SK-N-MC (cell line): ENCODE results near the gene ATRN.

Experiments
- EZH2 ChIP-seq: fragments of 200-600 bp; sonication (generic); IDR thresholded peaks from one replicate; pipeline ENCODE4 v1.6.1; 2017; ENCODE audit warnings: antibody characterized with exemption
- POLR2AphosphoS5 ChIP-seq: IDR thresholded peaks from 2 replicates; pipeline ENCODE4 v1.6.1; 2012; ENCODE audit warnings: mild to moderate bottlenecking, low read depth, low read length, borderline replicate concordance

DNA sequence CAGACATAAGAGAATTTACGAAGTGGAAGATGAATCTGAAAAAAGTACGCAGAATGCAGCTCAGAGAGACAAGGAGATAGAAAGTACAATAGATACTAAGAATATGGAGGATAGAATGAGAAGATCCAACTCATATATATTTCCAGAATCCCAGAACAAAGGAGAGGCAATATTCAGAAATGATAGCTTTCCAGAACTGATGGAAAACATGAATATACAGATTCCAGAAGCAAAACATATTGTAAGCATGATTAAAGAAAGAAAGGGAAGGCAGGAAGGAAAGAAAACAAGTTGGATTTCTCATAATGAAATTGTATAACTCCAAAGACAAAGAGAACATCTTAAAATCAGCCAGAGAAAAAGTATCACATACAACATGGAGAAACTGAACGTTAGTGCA lies 169.4 kb downstream of the ATRN start:
- TF ChIP-seq POLR2AphosphoS5 (no peak), EZH2 (no peak)
